Measurements from ENCODE around the gene PON2. TPM values are rescaled to one million over a fixed set of nuclear protein-coding genes. Genes with fewer than 3 reads are reported as not detected.
A peak's percentile ranks its signal among the peaks of the same experiment; 100 is the strongest.

Gene PON2
- total RNA-seq, 4 donors from 2014 or later, result 120 to 299 (median 188) TPM

DNA sequence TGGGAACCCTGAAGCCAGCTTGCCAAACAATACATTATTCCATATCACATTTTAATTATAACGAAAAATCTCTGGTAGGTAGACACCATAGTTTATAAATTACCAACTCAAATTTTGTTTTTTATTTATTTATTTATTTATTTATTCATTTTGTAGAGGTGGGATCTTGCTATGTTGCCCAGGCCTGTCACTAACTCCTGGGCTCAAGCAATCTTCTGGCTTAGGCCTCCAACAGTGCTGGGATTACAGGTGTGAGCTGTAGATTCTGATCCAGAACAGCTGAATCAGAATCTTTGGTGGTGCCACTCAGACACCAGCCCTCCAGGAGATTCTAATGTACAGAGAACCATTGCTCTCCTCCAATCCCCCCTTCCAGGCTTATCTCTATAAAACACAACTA is 1.7 kb downstream of the PON2 start:
- in situ Hi-C loops (cut with MboI; ENCODE audit: low pct_ligation_motif_present in 1 of 4, low pct_unique_long_range_greater_than_20kb in 1 of 4, low sequenced_read_pairs in 3 of 4), result no loop called here
- H3K36me3 ChIP-seq, result no peaks in the 10 kb centered on the region
- H3K4me3 ChIP-seq, result no peak overlapping the region
- 77 to 92% methylated on average over 1 of the region's 1 CpG for WGBS, 2 donors (ENCODE audit: low coverage in 1 of 2)
- peak overlapping the region in 1 of 4 donors; percentile 89 for H3K27ac ChIP-seq
- H3K4me1 ChIP-seq, result peaks cover 11 to 39% (median 15%) of the 10 kb centered on the region in 4 donors
- no peaks in the 10 kb centered on the region for H3K27me3 ChIP-seq
- DNase-seq, result no peak
- intact Hi-C loops (cut with DNase I; ENCODE audit: low total_unique reads), result no loop called here
- no peak for TF ChIP-seq POLR2A (IDR thresholded peaks at IDR 0.05)
- no peaks in the 10 kb centered on the region for H3K9me3 ChIP-seq

DNA sequence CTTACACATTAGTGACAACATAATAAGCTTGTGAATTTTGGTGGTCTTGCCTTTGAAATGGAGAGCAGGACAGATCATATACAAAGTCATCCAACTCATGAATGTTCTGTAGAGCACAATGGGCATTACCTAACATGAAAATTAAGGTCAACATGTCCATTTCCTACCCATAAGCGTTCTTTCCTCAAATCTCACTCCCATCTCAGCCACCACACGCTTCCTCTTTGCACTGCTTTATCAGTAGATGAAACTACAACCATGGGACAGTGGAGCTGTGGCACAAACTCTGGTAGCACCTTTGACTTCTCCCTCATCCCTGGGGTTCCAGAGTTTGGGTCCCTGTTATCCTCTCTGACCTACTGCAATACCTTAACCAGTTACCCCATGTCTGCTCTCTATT is 2.2 kb downstream of the PON2 start:
- H3K4me3 ChIP-seq, result no peak overlapping the region
- no peaks in the 10 kb centered on the region for H3K27me3 ChIP-seq
- intact Hi-C loops (cut with DNase I; ENCODE audit: low total_unique reads), result no loop called here
- H3K4me1 ChIP-seq, result peaks cover 11 to 39% (median 15%) of the 10 kb centered on the region in 4 donors
- TF ChIP-seq POLR2AphosphoS5 (IDR thresholded peaks at IDR 0.05), result no peak
- no peak for TF ChIP-seq POLR2A (IDR thresholded peaks at IDR 0.05)
- no peak for TF ChIP-seq EP300 (IDR thresholded peaks at IDR 0.05; ENCODE audit: low read depth)
- no peak for TF ChIP-seq CTCF (IDR thresholded peaks at IDR 0.05)
- H3K9me3 ChIP-seq, result no peaks in the 10 kb centered on the region
- no peak for DNase-seq
- in situ Hi-C loops (cut with MboI; ENCODE audit: low pct_ligation_motif_present in 1 of 4, low pct_unique_long_range_greater_than_20kb in 1 of 4, low sequenced_read_pairs in 3 of 4), result no loop called here
- no peak overlapping the region for H3K27ac ChIP-seq
- 63 to 85% methylated on average over 2 of the region's 2 CpGs for WGBS, 2 donors (ENCODE audit: low coverage in 1 of 2)
- no peaks in the 10 kb centered on the region for H3K36me3 ChIP-seq

- Histone ChIP-seq H3K27me3 (no peaks in the 10 kb centered on the region), H3K4me3 (no peak overlapping the region), H3K4me1 (peaks cover 11 to 39% (median 17%) of the 10 kb centered on the region in 4 donors), H3K27ac (peak overlapping the region; percentile 46 to 60 (median 53)), H3K36me3 (no peaks in the 10 kb centered on the region), H3K9me3 (no peaks in the 10 kb centered on the region)
- in situ Hi-C loops (cut with MboI; ENCODE audit: low pct_ligation_motif_present in 1 of 4, low pct_unique_long_range_greater_than_20kb in 1 of 4, low sequenced_read_pairs in 3 of 4), result no loop called here
- no peak for TF ChIP-seq CTCF (IDR thresholded peaks at IDR 0.05)
- TF ChIP-seq EP300 (IDR thresholded peaks at IDR 0.05; ENCODE audit: low read depth), result no peak
- TF ChIP-seq POLR2A (IDR thresholded peaks at IDR 0.05), result no peak
- TF ChIP-seq POLR2AphosphoS5 (IDR thresholded peaks at IDR 0.05), result peak in 1 of 3 donors; percentile 28
- 43 to 73% methylated on average over 2 of the region's 2 CpGs for WGBS, 2 donors (ENCODE audit: low coverage in 1 of 2)
- intact Hi-C loops (cut with DNase I; ENCODE audit: low total_unique reads), result no loop called here
- DNase-seq, result peak; percentile 44
Measured at GRCh38 chr7:95430864-95431263, 4.0 kb downstream of the PON2 start.

- DNase-seq, result no peak
- intact Hi-C loops (cut with DNase I; ENCODE audit: low total_unique reads) (no loop called here), in situ Hi-C loops (cut with MboI; ENCODE audit: low pct_ligation_motif_present in 1 of 4, low pct_unique_long_range_greater_than_20kb in 1 of 4, low sequenced_read_pairs in 3 of 4) (no loop called here)
- H3K36me3 ChIP-seq, result no peaks in the 10 kb centered on the region
- H3K4me1 ChIP-seq, result peaks cover 10 to 44% (median 14%) of the 10 kb centered on the region in 4 donors
- WGBS, 2 donors (ENCODE audit: low coverage in 1 of 2), result 75 to 100% methylated on average over 2 to 5 of the region's 5 CpGs
- no peaks in the 10 kb centered on the region for H3K27me3 ChIP-seq
- no peak overlapping the region for H3K4me3 ChIP-seq
- no peaks in the 10 kb centered on the region for H3K9me3 ChIP-seq
- no peak for TF ChIP-seq POLR2A (IDR thresholded peaks at IDR 0.05)
- no peak for TF ChIP-seq CTCF (IDR thresholded peaks at IDR 0.05)
- no peak for TF ChIP-seq POLR2AphosphoS5 (IDR thresholded peaks at IDR 0.05)
- no peak for TF ChIP-seq EP300 (IDR thresholded peaks at IDR 0.05; ENCODE audit: low read depth)
- no peak overlapping the region for H3K27ac ChIP-seq
Measured at GRCh38 chr7:95429241-95429990, 5.4 kb downstream of the PON2 start.

Measured in transverse colon (tissue), 4 donors.